ENCODE measurements around the gene CYP4F2. TPM values are rescaled to one million over a fixed set of nuclear protein-coding genes. Genes with fewer than 3 reads are reported as not detected.
"Not testable (repeated sequence)": the region's sequence is repeated elsewhere in the genome, so short reads cannot be mapped to it uniquely, and the experiment has no call there.

The CYP4F2 gene
- total and polyA plus RNA-seq, 9 of the 15 experiments (the other 6 are each of a cell fraction or from before 2014, with no cell fraction given), result 0.10 to 0.56 (median 0.32) TPM; not detected in 2

DNA sequence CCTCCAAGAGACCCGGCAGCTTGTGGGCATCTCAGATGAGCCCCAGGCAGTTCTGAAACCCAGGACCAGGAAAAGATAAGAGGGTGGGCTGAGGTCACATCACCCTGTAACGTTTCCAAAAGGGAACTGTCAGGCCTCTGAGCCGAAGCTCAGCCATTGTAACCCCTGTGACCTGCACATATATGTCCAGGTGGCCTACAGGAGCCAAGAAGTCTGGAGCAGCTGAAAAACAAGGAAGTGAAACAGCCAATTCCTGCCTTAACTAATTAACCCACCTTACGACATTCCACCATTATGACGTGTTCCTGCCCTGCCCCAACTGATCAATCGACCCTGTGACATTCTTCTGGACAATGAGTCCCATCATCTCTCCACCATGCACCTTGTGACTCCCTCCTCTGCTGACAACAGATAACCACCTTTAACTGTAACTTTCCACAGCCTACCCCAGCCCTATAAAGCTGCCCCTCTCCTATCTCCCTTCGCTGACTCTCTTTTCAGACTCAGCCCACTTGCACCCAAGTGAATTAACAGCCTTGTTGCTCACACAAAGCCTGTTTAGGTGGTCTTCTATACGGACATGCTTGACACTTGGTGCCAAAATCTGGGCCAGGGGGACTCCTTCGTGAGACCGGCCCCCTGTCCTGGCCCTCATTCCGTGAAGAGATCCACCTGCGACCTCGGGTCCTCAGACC is 69.1 kb downstream of the CYP4F2 start:
- CTCF ChIA-PET (ENCODE audit: low intra/inter-chr PET ratio); H3K27me3 ChIP-seq (ENCODE audit: control insufficient read depth in 2 of 2, insufficient read depth in 2 of 2, low read length in 2 of 2); in situ Hi-C loops (cut with MboI); H3K9me3 ChIP-seq (replicated peaks; ENCODE audit: control insufficient read depth, insufficient read depth, low read depth, low read length); H4K20me1 ChIP-seq (replicated peaks; ENCODE audit: control insufficient read depth, insufficient read depth, low read length); H3K9me1 ChIP-seq (ENCODE audit: control insufficient read depth, insufficient read depth, low read length); intact Hi-C loops (cut with micrococcal nuclease); TF ChIP-seq ATF1 (CRISPR knock-in tag; IDR thresholded peaks at IDR 0.05): not testable (repeated sequence)
- H3K27ac ChIP-seq (ENCODE audit: extremely low read depth, low read depth, low read length), result peak overlapping the region; percentile 83
- ATAC-seq (peak; percentile 51), DNase-seq (ENCODE audit: extremely low read depth in 1 of 4, low spot score in 3 of 4) (peak in 2 of 4 experiments; percentile 21 to 87), FAIRE-seq (peak; percentile 81)
- H2AFZ ChIP-seq (ENCODE audit: low read depth, low read length), result peak overlapping the region; percentile 88
- POLR2A ChIA-PET, result interaction anchor here (0.6 to 1.8 kb wide), 5 partner anchors 8 to 284 kb away, joined by 3 to 22 read pairs (median 3); no protein-coding TSS in a partner anchor
- 1% methylated on average over 13 of the region's 13 CpGs for WGBS (ENCODE audit: insufficient coverage, low coverage, missing lambda C conversion rate)
- BruUV-seq (replicated peaks), result TSS peak; percentile 73
- peaks cover 56% of the 10 kb centered on the region for H3K79me2 ChIP-seq (ENCODE audit: control insufficient read depth, insufficient read depth, low read length)
- H3K36me3 ChIP-seq (ENCODE audit: control insufficient read depth, insufficient read depth, low read length), result peaks cover 35% of the 10 kb centered on the region
- H3K4me2 ChIP-seq (ENCODE audit: insufficient read depth, low read length), result peak overlapping the region; percentile 88
- peak overlapping the region; percentile 54 for H3K4me3 ChIP-seq
- peak overlapping the region; percentile 80 to 86; a peak in 3 of 4 replicates for H3K9ac ChIP-seq (ENCODE audit: insufficient read depth in 1 of 2, low read depth in 2 of 2, low read length in 2 of 2)
- peaks cover 6 to 39% of the 10 kb centered on the region in 2 experiments for H3K4me1 ChIP-seq (replicated peaks in 1 of 2; ENCODE audit: control insufficient read depth in 2 of 2, insufficient read depth in 2 of 2, low read length in 2 of 2)
- TF ChIP-seq ZNF175 (CRISPR knock-in tag; IDR thresholded peaks at IDR 0.05; ENCODE audit: low read depth) (peak; percentile 85), SMAD4 (CRISPR knock-in tag; conservative IDR thresholded peaks at IDR 0.05) (peak; percentile 93), AFF1 (IDR thresholded peaks at IDR 0.05; ENCODE audit: low read depth in 1 of 2, partially characterized antibody in 2 of 2) (peak; percentile 57 to 58), TAL1 (IDR thresholded peaks at IDR 0.05) (peak; percentile 90), TEAD2 (tag; IDR thresholded peaks at IDR 0.05) (0 out of 2 replicates have a peak, but pooled peaks have one; percentile 23), CREM (IDR thresholded peaks at IDR 0.05; ENCODE audit: low read depth) (peak; percentile 89), MEIS2 (IDR thresholded peaks at IDR 0.05; ENCODE audit: partially characterized antibody) (peak; percentile 67), MTA3 (IDR thresholded peaks at IDR 0.05; ENCODE audit: borderline replicate concordance) (peak; percentile 53; the same call in 1 of the 2 replicates), ATF1 (tag; IDR thresholded peaks at IDR 0.05) (peak; percentile 92), JUND (IDR thresholded peaks at IDR 0.05; ENCODE audit: borderline replicate concordance, low read depth, low read length) (peak; percentile 67; the same call in 1 of the 2 replicates), JUND (tag; IDR thresholded peaks at IDR 0.05; ENCODE audit: borderline replicate concordance, low read depth, low read length) (peak; percentile 76; the same call in 1 of the 3 replicates), NFRKB (IDR thresholded peaks at IDR 0.05; ENCODE audit: low read depth) (peak; percentile 69), ZNF76 (CRISPR knock-in tag; IDR thresholded peaks at IDR 0.05; ENCODE audit: borderline replicate concordance) (peak; percentile 76; the same call in 1 of the 2 replicates)
- TF ChIP-seq, protein P1, sequence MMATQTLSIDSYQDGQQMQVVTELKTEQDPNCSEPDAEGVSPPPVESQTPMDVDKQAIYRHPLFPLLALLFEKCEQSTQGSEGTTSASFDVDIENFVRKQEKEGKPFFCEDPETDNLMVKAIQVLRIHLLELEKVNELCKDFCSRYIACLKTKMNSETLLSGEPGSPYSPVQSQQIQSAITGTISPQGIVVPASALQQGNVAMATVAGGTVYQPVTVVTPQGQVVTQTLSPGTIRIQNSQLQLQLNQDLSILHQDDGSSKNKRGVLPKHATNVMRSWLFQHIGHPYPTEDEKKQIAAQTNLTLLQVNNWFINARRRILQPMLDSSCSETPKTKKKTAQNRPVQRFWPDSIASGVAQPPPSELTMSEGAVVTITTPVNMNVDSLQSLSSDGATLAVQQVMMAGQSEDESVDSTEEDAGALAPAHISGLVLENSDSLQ (IDR thresholded peaks at IDR 0.05), result peak; percentile 67; the same call in 1 of the 2 replicates
- TF ChIP-seq, protein P2, sequence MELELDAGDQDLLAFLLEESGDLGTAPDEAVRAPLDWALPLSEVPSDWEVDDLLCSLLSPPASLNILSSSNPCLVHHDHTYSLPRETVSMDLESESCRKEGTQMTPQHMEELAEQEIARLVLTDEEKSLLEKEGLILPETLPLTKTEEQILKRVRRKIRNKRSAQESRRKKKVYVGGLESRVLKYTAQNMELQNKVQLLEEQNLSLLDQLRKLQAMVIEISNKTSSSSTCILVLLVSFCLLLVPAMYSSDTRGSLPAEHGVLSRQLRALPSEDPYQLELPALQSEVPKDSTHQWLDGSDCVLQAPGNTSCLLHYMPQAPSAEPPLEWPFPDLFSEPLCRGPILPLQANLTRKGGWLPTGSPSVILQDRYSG (tag; conservative IDR thresholded peaks at IDR 0.05; ENCODE audit: low read depth), result peak; percentile 94

Data from K562 (cell line).